DMS153 (cell line): ENCODE measurements around the gene C13orf42.
"Not testable (repeated sequence)": the region's sequence is repeated elsewhere in the genome, so short reads cannot be mapped to it uniquely, and the experiment has no call there.

ENCODE experiments used
- DNase-seq: peaks from one replicate; lab custom pipeline; 2025; lab: John Stamatoyannopoulos, UW

C13orf42 gene

DNA sequence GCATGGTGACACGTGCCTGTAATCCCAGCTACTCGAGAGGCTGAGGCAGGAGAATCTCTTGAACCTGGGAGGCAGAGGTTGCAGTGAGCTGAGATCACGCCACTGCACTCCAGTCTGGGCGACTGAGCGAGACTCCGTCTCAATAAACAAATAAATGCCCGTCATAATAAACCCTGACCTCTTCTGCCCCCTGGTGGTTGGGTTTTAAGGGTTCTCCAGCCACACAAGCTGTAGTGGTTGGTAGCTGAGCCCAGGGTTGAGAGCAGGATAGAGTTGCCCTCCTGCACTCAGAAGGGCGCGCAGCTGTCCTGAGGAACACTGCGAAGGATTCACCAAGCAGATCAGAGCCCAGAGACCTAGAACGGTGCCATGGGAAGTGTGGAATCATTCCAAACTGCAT lies 9.8 kb upstream of the C13orf42 start:
- DNase-seq = not testable (repeated sequence)

DNA sequence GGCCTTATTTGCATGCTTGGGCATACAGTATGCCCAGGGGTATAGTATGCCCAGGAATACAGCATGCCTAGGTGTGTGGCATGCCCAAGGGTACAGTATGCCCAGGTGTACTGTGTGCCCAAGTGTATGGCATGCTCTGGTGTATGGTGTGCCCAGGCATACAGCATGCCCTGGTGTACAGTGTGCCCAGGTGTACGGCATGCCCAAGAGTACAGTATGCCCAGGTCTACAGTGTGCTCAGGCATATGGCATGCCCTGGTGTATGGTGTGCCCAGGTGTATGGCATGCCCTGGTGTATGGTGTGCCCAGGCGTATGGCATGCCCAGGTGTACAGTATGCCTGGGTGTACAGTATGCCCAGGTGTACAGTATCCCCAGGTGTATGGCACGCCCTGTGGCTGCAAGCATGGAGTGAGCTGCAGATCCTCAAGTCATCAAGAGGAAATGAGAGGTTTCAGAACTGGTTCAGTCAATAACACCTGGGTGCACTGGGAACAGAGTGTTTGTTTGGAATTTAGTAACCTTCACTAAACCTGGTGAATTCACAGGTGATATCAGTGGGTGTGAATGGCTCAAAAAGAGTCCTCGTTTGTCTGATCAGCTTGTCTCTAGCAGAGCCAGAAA lies 7.8 kb upstream of the C13orf42 start:
- no peak for DNase-seq

DNA sequence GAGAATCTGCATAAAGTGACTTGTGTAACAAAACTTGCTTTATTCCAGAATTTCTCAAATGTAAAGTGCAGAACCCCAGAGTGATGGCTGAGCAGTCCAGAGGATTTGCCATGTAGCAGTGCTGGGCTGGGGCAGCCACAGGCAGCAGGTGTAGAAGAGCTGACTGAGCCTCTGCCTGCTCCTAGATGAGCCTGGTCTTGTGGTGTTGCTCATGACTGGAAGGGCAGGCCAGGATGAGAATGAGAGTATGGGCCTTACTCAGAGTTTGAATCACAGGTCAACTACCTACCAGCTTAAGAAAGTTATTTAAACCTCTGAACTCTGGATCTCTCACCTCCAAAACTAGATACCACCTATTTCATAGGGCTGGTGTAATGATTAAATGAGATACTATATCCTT lies 2.9 kb upstream of the C13orf42 start:
- DNase-seq = no peak

DNA sequence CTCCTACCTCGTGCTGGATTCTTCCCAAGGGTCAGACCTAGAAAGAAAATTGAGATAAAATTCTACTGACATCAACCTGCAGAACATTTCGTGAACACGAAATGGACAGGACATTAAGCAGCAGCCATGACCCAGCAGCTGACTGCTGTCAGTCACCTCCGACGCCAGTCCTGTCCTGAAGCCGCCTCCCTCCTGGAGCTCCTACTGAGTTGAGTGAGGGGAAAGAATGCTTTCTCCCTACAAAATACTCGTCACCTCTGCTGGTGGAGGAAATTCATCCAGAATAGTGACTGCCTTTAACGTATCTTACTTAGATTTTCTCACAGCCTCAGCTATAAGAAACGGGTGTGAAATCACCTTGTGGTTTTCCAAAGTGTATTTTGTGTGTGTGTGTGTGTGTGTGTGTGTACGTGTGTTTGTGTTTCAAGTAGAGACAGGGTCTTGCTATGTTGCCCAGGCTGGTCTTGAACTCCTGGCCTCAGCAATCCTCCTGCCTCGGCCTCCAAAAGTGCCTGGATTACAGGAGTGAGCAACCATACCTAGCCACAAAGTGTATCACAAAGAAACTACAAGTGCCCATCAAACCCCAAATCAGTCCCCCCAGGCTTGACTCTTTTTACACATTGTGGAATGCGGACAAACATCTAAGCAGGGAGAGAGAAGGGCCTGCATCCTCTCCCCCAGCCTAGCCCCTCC lies 2.3 kb upstream of the C13orf42 start:
- no peak for DNase-seq

DNA sequence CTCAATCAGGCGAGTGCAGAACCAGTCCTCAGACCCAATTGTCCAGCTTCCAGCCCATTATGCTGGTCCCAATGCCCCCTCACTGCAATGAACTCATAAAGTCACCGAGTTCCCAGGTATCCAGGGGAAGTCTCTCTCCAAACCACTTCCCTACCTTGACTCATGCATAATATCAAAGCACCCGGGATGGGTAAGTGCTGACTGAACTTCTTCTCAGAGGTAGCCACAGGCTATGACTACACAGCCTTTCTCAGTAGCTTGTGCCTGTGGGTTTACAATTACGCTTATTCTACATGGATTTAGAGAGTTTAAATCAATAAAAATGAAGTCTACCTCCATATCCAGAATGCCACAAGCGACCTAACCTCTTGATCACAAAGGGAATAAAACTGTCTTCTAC lies 1.7 kb upstream of the C13orf42 start:
- DNase-seq = no peak

DNA sequence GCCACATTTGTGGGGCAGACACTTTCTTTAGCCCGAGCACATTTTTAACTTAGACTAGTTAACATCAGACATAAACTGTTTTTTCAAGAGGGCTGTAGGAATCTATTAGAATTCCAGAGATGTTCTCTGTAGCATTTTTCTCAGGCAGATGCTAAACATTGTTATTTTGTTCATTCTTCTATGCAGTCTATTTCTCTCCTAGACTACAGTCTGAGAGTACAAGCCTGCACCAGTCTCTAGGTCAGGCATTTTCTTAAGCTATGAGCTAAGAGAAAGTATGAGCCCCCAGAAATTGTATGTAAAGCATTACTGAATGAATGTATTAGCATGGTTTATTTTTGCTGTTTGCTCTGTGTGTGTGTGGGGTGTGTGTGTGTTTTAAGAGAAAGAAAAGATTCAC lies 923 bp upstream of the C13orf42 start:
- DNase-seq = no peak

DNA sequence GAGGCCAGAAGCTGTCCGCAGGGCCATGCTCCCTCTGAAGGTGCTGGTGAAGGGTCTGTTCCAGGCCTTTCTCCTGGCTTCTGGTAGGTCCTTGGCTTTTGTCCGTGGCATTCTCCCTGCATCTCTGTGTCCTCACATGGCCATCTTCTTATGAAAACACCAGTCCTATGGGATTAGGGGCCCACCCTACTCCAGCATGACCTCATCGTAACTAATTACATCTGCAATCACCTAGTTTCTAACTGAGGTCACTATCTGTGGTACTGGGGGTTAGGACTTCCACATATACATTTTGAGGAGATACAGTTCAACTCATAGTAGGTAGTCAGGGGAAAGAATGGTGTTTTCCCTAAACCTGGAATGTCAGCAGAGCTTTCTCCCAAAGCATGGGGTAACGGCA lies 3.1 kb downstream of the C13orf42 start:
- DNase-seq = no peak

DNA sequence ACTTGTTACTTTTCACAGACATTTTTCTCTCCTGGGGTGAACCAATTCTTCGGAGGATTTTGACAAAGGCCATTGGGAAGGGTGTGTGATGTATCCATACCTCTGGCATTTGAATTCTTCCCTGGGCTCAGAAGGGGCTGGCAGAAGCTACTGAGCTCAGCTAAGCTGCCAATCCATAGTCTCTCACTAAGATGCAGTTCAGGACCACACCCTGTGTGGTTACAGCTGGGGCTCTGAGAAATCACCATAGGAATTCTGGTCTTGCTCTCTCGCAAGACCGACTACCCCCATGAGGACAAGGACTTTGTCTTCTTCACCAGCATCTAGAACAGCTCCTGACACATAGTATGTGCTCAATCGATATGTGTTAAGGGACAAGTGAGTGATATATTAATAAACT lies 6.0 kb downstream of the C13orf42 start:
- no peak for DNase-seq

DNA sequence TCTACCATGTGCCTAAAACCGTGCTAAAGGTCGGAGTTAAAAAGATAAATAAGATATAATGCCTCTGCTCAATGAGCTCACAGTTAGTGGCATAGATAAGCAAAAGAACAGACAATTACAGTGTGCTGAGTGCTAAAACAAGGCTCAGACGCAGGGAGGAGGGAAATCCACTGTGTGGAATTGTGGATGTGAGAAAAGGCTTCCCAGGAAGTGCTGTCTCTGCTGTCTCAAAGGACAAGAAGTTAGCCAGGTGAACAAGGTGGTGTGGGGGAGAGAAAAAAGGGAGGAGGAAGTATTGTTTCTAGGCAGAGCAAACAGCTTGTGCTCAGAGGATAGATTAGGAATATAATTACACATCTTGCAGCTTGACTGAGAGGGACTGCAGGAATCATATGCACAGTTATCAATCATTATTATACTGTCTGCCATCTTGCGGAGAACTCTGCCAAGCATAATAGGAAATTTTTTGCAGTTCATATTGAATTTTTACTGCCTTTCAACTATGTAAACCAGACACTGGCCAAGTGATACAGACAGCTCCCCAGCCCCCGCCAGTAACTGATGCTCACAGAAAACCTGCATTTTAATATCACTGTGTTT lies 9.3 kb downstream of the C13orf42 start:
- no peak for DNase-seq

DNA sequence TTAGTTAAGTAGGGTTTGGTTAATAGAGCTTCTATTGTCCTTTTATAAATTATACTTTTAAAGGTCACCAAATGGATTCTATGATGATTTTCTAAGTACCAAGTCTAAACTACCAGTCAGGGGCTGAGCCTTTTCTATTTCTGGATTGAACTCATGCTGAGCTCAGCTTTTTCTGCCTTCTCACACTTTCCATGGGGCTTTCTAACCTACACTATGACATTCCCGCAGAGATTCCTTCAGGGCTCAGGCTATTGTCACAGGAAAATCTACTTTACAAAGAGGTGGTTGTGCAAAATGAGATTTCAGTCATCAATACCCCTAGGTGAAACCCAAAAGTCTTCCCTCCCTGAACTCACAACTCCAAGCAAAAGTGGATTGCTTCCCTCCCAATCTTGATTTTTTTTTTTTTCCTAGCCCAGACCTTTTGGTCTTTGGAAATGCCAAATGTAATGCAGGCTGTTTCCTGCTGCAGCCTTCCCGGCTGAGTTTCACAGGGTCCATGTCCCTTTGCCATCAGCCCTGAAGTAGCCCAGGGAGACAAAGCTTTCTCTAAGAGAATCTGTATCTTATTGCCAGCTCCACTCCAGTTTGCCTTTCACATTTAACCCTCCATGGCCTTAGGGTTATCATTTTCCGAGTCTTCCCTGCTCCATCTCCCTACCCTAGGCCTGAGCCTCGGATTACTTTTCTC lies 13.6 kb downstream of the C13orf42 start:
- no peak for DNase-seq

DNA sequence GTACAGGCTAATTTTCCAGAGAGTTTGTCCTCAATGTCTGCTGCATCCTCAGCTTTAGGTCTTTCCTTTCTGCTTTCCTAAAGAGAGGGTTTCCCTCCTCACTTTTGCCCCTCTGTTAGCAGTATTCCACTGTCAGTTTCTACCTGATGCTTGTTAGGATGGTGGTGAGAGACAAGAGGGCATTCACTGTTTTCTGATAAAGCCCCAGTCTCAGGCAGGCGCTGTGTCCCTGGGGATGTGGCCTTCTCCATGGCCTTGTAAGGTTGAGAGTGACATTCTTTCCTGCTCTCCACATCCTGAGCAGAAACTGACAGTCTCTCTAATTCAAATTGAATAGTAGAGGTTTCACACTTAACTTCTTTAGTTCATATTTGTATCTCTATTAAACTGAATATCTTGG lies 14.9 kb downstream of the C13orf42 start:
- no peak for DNase-seq

DNA sequence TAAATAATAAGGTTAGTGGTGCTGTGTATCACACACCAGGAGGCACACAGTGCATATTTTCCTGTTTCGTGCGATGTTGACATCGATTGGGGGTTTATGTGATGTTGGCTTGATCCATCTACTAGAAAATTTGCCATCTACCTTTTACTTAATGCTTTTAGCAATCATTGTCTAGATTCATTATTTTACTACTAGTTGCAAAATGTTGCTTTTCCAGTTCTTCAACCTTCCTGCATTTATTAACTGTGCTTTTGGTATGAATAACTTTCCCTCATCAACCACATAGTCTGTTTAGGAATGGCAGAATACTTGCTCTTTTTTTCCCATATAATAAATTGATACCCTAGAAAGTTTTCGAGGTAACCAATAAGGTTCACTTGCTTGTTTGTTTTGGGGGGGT lies 17.5 kb downstream of the C13orf42 start:
- DNase-seq = no peak

DNA sequence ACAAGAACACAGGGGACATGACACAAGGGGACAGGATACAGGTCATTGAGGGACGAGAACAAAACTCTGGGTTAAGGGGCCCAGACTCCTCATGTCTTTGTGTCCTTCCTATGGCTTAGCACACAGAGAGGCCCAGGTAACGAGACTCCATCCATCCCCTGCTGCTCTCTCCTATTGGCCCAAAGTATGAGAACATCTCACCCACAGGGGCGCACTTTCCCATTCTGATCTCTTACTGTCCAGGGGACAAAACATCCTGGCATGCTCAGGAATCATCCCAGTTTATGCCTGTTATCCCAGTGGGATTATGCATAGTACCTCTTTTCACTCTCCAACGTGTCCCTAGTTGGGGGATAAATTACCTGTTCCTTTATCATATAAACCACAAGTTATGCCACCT lies 19.2 kb downstream of the C13orf42 start:
- no peak for DNase-seq

DNA sequence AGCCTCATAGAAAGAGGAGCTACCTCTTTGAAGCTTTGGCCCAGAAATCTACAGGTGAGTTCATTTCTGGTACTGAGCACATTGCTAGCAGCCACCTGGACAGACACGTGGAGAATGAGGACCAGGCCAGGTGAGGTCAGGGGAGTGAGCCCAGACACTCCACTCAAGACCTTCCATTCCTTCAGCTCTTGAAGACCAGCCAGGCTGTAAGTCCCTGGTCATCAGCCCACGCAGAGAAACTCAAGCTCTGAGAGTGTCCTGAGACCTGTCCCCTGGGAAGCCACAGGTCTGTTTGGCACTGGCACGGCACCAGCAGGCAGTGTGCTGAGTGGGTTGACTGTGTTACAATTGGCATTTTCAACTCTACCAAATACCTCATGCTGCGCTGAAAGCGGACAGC lies 27.4 kb downstream of the C13orf42 start:
- no peak for DNase-seq

DNA sequence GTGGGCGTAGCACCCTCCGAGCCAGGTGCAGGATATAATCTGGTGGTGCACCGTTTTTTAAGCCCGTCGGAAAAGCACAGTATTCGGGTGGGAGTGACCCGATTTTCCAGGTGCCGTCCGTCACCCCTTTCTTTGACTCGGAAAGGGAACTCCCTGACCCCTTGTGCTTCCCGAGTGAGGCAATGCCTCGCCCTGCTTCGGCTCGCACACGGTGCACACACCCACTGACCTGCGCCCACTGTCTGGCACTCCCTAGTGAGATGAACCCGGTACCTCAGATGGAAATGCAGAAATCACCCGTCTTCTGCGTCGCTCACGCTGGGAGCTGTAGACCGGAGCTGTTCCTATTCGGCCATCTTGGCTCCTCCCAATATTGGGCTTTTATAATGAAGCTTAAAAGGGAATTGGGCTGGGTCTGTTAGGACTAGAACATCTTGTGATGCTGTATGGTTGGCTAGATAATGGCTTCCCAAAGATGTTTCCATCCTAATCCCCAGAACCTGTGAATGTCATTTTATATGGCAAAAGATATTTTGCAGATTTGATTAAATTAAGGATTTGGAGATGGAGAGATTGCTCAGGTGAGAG lies 30.5 kb downstream of the C13orf42 start:
- DNase-seq = not testable (repeated sequence)

DNA sequence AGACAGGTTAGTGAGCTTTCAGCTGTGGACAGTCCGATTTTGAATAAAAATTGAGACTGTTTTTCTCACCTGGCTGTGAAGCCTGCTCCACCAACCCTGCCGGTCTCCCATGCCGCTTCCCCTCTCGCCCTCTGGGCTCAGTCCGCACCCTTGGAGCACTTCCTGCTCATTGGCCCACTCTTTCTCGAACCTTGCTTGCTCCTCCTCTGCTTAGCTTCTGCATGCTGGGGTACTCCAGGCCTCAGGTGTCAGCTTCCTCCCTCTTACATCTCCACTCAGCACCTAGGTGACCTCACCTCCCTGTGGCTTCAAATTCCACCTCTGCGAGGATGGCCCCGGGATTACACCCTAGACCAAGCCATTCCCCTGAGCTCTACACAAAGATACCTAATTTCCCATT lies 39.6 kb downstream of the C13orf42 start:
- DNase-seq = no peak

DNA sequence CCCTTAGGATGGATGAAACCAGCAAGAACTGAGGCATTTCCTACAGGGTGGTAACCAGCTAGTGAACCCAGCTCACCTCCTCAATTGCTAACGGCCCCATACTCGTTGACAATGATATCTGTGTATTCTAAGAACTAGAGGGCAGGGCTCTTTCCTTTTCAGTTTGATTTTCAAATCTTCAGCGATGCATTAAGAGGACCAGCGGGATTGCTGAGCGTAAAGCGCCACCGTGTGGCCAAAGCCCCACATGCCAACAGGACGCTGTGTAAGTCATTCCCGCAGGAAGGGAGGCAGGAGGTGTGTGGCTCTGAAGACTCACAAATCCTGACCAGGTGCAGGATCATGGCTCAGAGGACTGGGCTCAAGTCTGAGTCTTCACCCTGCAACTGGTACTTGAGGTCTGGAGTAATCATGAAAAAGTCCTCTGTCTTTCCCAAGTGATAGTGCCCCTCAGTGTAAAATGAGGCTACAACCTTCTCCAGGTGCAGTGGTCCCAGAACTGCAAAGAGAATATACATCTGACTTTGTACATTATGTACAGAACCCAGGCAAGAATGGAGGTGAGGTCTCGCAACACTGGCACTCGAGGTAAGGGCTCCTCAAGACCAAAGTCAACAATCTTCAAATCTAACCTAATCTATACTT lies 40.9 kb downstream of the C13orf42 start:
- peak; percentile 77 for DNase-seq

DNA sequence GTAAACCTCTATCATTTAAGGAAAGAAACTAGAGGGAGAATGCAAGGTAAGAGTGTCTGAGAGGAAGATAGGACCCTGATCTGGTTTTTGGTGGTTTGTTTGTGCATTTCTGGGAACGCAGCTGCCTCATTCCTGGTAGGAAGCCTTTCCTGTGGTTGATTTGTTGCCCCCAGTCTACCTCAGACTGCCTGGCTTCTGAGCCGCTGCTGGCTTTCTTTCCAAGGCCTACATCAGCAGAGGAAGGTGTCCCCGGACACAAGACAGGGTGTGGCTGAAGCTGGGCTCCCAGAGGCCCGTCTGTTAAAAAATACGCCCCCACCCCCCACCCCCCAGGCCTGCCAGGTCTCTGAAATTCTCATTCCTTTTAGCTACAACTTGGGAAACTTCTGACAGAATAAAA lies 42.6 kb downstream of the C13orf42 start:
- DNase-seq = no peak

DNA sequence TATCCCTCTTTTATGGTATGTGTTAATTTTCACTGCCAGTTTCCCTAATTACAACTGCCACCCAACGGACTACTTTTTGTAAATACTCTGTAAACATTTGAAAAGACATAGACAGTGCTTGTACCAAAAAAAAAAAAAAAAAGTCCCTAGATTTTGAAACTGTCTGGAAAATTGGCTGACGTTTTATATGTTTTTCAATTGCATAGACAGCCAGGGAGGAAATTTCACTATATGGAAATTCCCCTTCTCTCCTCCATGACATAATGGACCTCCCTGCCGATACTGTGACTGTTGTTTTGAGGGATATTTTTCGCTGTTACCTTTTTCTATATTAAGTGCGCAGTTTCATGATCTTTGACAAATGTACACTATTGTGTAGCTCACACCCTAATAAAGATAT lies 43.4 kb downstream of the C13orf42 start:
- no peak for DNase-seq

DNA sequence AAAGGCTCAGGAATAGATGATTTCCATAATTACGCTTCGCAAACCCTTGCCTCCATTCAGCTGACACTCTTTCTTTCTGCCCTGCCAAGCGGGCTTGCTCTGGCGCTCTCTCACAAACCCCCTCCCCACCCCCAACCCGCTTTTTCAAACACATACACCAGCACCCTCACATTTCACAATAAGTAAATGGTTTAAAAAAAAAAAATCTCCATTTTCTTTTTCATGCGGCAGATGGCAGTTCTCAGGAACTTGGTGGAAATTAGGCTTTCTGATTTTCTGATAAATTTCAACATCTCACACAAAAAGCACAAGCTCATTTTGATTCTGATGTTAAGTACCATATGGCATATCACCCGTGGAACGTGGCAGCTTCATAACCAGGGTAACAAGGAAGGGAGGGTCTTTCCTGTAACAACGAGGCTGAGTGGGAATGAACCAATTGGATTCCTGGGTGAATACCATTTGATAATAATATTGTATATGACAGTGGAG lies 43.8 kb downstream of the C13orf42 start:
- DNase-seq = no peak

DNA sequence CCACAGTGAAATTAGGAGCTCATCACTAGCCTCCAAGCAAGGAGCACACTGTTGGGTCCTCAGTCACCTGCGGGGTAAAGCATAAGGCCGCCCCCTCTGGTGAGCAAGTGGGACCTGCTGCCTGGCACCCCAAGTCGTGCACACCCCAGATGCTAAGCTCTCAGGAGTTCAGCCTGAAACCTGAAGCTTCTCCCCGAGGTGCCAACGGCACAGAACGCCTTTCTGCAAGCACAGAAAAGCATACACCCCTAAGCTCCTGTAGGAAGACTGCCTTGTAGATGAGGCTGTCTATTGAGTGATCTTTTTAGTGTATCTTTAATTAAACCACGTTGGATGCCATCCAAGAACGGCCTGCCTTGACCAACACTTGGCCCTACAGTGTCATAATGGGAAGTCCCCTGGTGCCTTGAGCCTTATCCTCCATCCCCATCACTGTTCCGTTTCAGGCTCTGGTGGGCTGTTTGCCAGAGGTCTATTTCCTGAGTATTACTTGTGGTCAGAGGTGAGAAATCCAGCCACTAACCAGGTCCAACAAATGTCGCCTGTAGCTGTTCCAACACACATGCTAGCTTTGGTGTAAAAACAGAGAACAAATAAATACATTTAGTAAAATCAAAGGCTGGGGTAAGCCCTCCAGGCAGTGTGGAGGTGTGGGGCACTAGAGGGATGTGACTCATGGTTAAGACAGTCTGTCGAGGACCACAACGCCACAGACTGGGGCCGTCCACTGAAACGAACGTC lies 44.8 kb downstream of the C13orf42 start:
- no peak for DNase-seq
